ENCODE data around the gene PALLD. TPM values are rescaled to one million over a fixed set of nuclear protein-coding genes. Genes with fewer than 3 reads are reported as not detected.
A peak's percentile ranks its signal among the peaks of the same experiment; 100 is the strongest.

PALLD gene
- total RNA-seq, 1 donor from 2014 or later: 179 TPM

- peak overlapping the region; percentile 20 for H3K27ac ChIP-seq
- ATAC-seq: peak; percentile 28
- intact Hi-C loops (cut with DNase I): no loop called here
- DNase-seq: no peak
- H3K27me3 ChIP-seq: no peaks in the 10 kb centered on the region
- no peak overlapping the region for H3K4me3 ChIP-seq
- TF ChIP-seq CTCF (IDR thresholded peaks at IDR 0.05): no peak
- no peaks in the 10 kb centered on the region for H3K36me3 ChIP-seq
- H3K4me1 ChIP-seq: peaks cover 8% of the 10 kb centered on the region
- H3K9me3 ChIP-seq: no peaks in the 10 kb centered on the region
These were observed 268.9 kb downstream of the PALLD start for GRCh38 chr4:168765726-168766125.

- Histone ChIP-seq H3K27me3 (no peaks in the 10 kb centered on the region), H3K27ac (peak overlapping the region; percentile 20), H3K4me1 (peaks cover 8% of the 10 kb centered on the region), H3K9me3 (no peaks in the 10 kb centered on the region), H3K36me3 (no peaks in the 10 kb centered on the region), H3K4me3 (no peak overlapping the region)
- DNase-seq: no peak
- no peak for ATAC-seq
- intact Hi-C loops (cut with DNase I): no loop called here
- no peak for TF ChIP-seq CTCF (IDR thresholded peaks at IDR 0.05)
These were observed 269.9 kb downstream of the PALLD start for GRCh38 chr4:168766604-168767316.

- no peak for ATAC-seq
- H3K27ac ChIP-seq: no peak overlapping the region
- no peak for TF ChIP-seq CTCF (IDR thresholded peaks at IDR 0.05)
- intact Hi-C loops (cut with DNase I): no loop called here
- H3K36me3 ChIP-seq: no peaks in the 10 kb centered on the region
- no peak overlapping the region for H3K4me3 ChIP-seq
- peaks cover 8% of the 10 kb centered on the region for H3K4me1 ChIP-seq
- H3K9me3 ChIP-seq: no peaks in the 10 kb centered on the region
- H3K27me3 ChIP-seq: no peaks in the 10 kb centered on the region
- no peak for DNase-seq
These were observed 272.6 kb downstream of the PALLD start for GRCh38 chr4:168769416-168769815.

- intact Hi-C loops (cut with DNase I): no loop called here
- Histone ChIP-seq H3K4me1 (peaks cover 8% of the 10 kb centered on the region), H3K36me3 (no peaks in the 10 kb centered on the region), H3K9me3 (no peaks in the 10 kb centered on the region), H3K4me3 (no peak overlapping the region), H3K27ac (no peak overlapping the region), H3K27me3 (no peaks in the 10 kb centered on the region)
- no peak for DNase-seq
- TF ChIP-seq CTCF (IDR thresholded peaks at IDR 0.05): no peak
- no peak for ATAC-seq
These were observed 273.0 kb downstream of the PALLD start for GRCh38 chr4:168769837-168770236.

- DNase-seq: no peak
- Histone ChIP-seq H3K4me1 (peaks cover under 1% of the 10 kb centered on the region), H3K27ac (no peak overlapping the region), H3K4me3 (no peak overlapping the region), H3K27me3 (no peaks in the 10 kb centered on the region), H3K36me3 (no peaks in the 10 kb centered on the region), H3K9me3 (no peaks in the 10 kb centered on the region)
- no peak for TF ChIP-seq CTCF (IDR thresholded peaks at IDR 0.05)
- no peak for ATAC-seq
- intact Hi-C loops (cut with DNase I): no loop called here
These were observed 274.4 kb downstream of the PALLD start for GRCh38 chr4:168771251-168771650.

All from upper lobe of right lung (tissue), 1 donor.